ENCODE results near the gene HSPB1. TPM values are rescaled to one million over a fixed set of nuclear protein-coding genes. Genes with fewer than 3 reads are reported as not detected.
"Not testable (repeated sequence)": the region's sequence is repeated elsewhere in the genome, so short reads cannot be mapped to it uniquely, and the experiment has no call there.

Gene HSPB1
- total and polyA plus RNA-seq, 2 experiments from 2014 or later: 48.1 to 437 TPM

DNA sequence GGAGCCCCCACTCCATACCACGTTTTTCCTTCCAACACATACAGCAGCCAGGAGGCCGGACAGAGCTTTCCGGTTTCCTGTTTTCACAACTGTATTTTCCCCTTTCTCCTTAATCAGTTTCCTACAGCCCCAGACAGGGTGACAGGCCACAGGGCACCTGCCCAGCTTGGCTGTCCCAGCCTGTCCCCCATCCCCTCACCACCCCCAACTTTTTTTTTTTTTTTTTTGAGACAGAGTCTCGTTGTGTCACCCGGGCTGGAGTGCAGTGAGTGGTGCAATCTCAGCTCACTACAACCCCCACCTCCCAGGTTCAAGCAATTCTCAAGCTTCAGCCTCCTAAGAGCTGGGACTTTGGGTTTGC, 10.3 kb upstream of the HSPB1 start (continued):
- TF ChIP-seq, protein P1, sequence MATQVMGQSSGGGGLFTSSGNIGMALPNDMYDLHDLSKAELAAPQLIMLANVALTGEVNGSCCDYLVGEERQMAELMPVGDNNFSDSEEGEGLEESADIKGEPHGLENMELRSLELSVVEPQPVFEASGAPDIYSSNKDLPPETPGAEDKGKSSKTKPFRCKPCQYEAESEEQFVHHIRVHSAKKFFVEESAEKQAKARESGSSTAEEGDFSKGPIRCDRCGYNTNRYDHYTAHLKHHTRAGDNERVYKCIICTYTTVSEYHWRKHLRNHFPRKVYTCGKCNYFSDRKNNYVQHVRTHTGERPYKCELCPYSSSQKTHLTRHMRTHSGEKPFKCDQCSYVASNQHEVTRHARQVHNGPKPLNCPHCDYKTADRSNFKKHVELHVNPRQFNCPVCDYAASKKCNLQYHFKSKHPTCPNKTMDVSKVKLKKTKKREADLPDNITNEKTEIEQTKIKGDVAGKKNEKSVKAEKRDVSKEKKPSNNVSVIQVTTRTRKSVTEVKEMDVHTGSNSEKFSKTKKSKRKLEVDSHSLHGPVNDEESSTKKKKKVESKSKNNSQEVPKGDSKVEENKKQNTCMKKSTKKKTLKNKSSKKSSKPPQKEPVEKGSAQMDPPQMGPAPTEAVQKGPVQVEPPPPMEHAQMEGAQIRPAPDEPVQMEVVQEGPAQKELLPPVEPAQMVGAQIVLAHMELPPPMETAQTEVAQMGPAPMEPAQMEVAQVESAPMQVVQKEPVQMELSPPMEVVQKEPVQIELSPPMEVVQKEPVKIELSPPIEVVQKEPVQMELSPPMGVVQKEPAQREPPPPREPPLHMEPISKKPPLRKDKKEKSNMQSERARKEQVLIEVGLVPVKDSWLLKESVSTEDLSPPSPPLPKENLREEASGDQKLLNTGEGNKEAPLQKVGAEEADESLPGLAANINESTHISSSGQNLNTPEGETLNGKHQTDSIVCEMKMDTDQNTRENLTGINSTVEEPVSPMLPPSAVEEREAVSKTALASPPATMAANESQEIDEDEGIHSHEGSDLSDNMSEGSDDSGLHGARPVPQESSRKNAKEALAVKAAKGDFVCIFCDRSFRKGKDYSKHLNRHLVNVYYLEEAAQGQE (IDR thresholded peaks at IDR 0.05; ENCODE audit: unreplicated experiment): no peak
- no peak for TF ChIP-seq CREB1 (CRISPR knock-in tag; IDR thresholded peaks at IDR 0.05; ENCODE audit: low read depth)
- no peak for TF ChIP-seq ZNF114 (CRISPR knock-in tag; IDR thresholded peaks at IDR 0.05)
- TF ChIP-seq EZH2phosphoT487 (IDR thresholded peaks at IDR 0.05; ENCODE audit: unreplicated experiment): no peak
- no peak for TF ChIP-seq JUNB (IDR thresholded peaks at IDR 0.05; ENCODE audit: unreplicated experiment)
- no peak for TF ChIP-seq STAT1 (IDR thresholded peaks at IDR 0.05; ENCODE audit: unreplicated experiment)
- no peak for TF ChIP-seq EZH2 (IDR thresholded peaks at IDR 0.05; ENCODE audit: low read depth, unreplicated experiment)

DNA sequence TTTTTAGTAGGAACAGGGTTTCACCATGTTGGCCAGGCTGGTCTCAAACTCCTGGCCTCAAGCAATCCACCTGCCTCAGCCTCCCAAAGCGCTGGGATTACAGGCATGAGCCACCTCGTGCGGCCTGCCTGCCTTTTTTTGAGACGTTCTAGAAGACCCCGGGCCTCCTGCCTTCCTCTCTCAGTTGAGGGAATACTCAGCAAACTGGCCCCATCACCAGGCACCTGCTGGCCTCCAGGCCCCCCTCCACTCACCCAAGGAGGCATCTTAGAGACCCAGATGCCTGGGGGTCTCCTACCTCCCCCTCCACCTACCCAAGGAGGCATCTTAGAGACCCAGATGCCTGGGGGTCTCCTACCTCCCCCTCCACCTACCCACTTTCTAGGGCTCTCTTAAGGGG, 9.6 kb upstream of the HSPB1 start:
- H3K4me1 Mint-ChIP-seq: peaks cover 37% of the 10 kb centered on the region
- H3K4me3 Mint-ChIP-seq: not testable (repeated sequence)

GRCh38 chr7:76293407-76293901, 9.0 kb upstream of the HSPB1 start:
- no peaks in the 10 kb centered on the region for H3K9me2 ChIP-seq (ENCODE audit: insufficient read depth)
- TF ChIP-seq ZNF114 (CRISPR knock-in tag; IDR thresholded peaks at IDR 0.05): no peak
- no peak for TF ChIP-seq NANOG (IDR thresholded peaks at IDR 0.05; ENCODE audit: borderline replicate concordance)
- no peak for TF ChIP-seq EZH2phosphoT487 (IDR thresholded peaks at IDR 0.05; ENCODE audit: unreplicated experiment)
- no peak for TF ChIP-seq POLR2AphosphoS5 (IDR thresholded peaks at IDR 0.05; ENCODE audit: low read depth)
- TF ChIP-seq, protein P1 (IDR thresholded peaks at IDR 0.05; ENCODE audit: unreplicated experiment): no peak
- no peak for TF ChIP-seq EZH2 (IDR thresholded peaks at IDR 0.05; ENCODE audit: low read depth, unreplicated experiment)
- H3K4me1 ChIP-seq (ENCODE audit: insufficient read depth): peaks cover 23% of the 10 kb centered on the region
- no peaks in the 10 kb centered on the region for H3K79me2 ChIP-seq (replicated peaks; ENCODE audit: insufficient read depth)
- H3K27me3 ChIP-seq (ENCODE audit: insufficient read depth): no peaks in the 10 kb centered on the region; the same call in 1 of the 2 replicates
- DNase-seq (ENCODE audit: low spot score) (no peak), ATAC-seq (no peak)
- no peak overlapping the region for H2AFZ ChIP-seq
- H3K27ac ChIP-seq (ENCODE audit: low read depth): no peak overlapping the region
- no peaks in the 10 kb centered on the region for H3K36me3 Mint-ChIP-seq (ENCODE audit: low read depth)
- H3K4me3 ChIP-seq: no peak overlapping the region
- H3F3A ChIP-seq (replicated peaks; ENCODE audit: low read depth): peaks cover 12% of the 10 kb centered on the region; the same call in 1 of the 2 replicates
- H3K27ac Mint-ChIP-seq: no peak overlapping the region
- H3K27me3 Mint-ChIP-seq (ENCODE audit: insufficient read depth, low read depth, poor library complexity): peaks cover 42% of the 10 kb centered on the region
- no peaks in the 10 kb centered on the region for H3K36me3 ChIP-seq (ENCODE audit: insufficient read depth)
- H3K4me3 Mint-ChIP-seq: no peak overlapping the region; the same call in 2 of the 3 replicates
- no peaks in the 10 kb centered on the region for H4K20me1 ChIP-seq (replicated peaks; ENCODE audit: insufficient read depth)
- H3K4me2 ChIP-seq: no peak overlapping the region
- peaks cover 37% of the 10 kb centered on the region for H3K4me1 Mint-ChIP-seq
- H3K9me3 Mint-ChIP-seq: no peaks in the 10 kb centered on the region

More for the DNA sequence above, 9.6 kb upstream of the HSPB1 start:
- H3K36me3 Mint-ChIP-seq (ENCODE audit: low read depth); H3K79me2 ChIP-seq (replicated peaks; ENCODE audit: insufficient read depth); ATAC-seq; H3K9me3 Mint-ChIP-seq; H3K27me3 ChIP-seq (ENCODE audit: insufficient read depth); DNase-seq (ENCODE audit: low spot score); H3K4me3 ChIP-seq; H4K20me1 ChIP-seq (replicated peaks; ENCODE audit: insufficient read depth); H3K27ac Mint-ChIP-seq; H2AFZ ChIP-seq; H3K36me3 ChIP-seq (ENCODE audit: insufficient read depth); H3K27ac ChIP-seq (ENCODE audit: low read depth); H3K9me2 ChIP-seq (ENCODE audit: insufficient read depth); H3K4me2 ChIP-seq: not testable (repeated sequence)
- peaks cover 12% of the 10 kb centered on the region; the same call in 1 of the 2 replicates for H3F3A ChIP-seq (replicated peaks; ENCODE audit: low read depth)
- peaks cover 42% of the 10 kb centered on the region for H3K27me3 Mint-ChIP-seq (ENCODE audit: insufficient read depth, low read depth, poor library complexity)
- peaks cover 23% of the 10 kb centered on the region for H3K4me1 ChIP-seq (ENCODE audit: insufficient read depth)
